Measurements from ENCODE around the gene CARS1. TPM values are rescaled to one million over a fixed set of nuclear protein-coding genes. Genes with fewer than 3 reads are reported as not detected.

The CARS1 gene
- polyA plus RNA-seq, 1 of the 3 experiments (the other 2 are of a cell fraction): 52.1 TPM

DNA sequence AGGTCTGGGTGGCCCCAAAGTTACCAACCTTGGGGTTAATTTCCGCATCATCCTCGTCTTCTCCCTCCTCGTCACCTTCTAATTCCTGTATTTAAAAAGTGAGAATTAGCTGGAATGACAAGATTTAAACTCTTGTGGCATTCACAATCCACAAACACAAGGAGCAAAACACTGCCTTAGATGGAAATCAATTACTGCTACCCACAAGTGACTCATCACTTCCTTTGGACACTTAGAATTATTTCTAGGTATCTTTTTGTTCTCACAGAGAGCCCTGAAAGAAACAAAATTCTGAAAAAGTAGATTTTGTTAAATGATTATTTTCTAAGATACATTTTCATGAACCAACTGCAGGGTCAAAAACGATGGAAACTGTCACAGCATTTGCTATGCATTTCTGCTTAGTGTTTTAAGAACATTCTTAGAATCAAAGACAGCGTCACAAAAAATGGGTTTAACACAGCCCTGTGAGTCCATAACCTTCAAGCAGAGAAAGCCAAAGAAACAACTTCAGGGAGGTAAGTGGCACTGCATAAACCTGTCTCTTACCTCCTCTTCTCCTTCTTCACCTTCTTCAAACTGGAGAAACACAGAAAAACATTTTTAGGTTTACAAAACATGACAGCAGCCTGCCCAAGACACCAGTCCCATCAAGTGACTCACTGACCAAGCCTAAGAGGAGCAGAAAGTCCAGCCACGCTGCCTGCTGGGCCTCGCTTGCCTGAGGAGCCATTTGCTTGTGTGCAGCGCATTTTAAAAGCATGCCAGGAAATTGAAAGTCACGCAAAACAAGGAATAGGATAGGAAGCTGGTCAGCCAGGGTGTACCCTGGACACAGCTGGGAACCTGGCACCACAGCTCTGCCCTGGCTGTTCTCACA lies 105.8 kb downstream of the CARS1 start:
- Histone ChIP-seq H3K4me3 (ENCODE audit: low read depth in 2 of 2, low read length in 1 of 2) (no peak overlapping the region), H3K9ac (no peak overlapping the region; the same call in 1 of the 2 replicates), H3F3A (replicated peaks; ENCODE audit: insufficient read depth) (peaks cover 22% of the 10 kb centered on the region), H3K4me1 (ENCODE audit: control insufficient read depth in 1 of 2, insufficient read depth in 2 of 2, low read depth in 1 of 2, low read length in 1 of 2) (peaks cover 5 to 27% of the 10 kb centered on the region in 2 experiments; a peak in 3 of 4 replicates), H3K9me3 (no peaks in the 10 kb centered on the region), H3K4me2 (peak overlapping the region; percentile 42), H3K27me3 (ENCODE audit: insufficient read depth) (no peaks in the 10 kb centered on the region), H3K27ac (ENCODE audit: low read depth in 2 of 2, low read length in 1 of 2) (peak overlapping the region; percentile 71 to 84), H3K79me2 (ENCODE audit: insufficient read depth) (peaks cover 32% of the 10 kb centered on the region), H2AFZ (ENCODE audit: low read depth) (no peak overlapping the region), H3K36me3 (replicated peaks in 1 of 2; ENCODE audit: control insufficient read depth in 1 of 2, insufficient read depth in 2 of 2, low read length in 1 of 2) (peaks cover 61 to 90% of the 10 kb centered on the region in 2 experiments), H3K9me2 (no peaks in the 10 kb centered on the region), H4K20me1 (ENCODE audit: insufficient read depth) (no peaks in the 10 kb centered on the region)
- POLR2A ChIA-PET: no interaction called here
- TF ChIP-seq PBX3 (IDR thresholded peaks at IDR 0.05): peak; percentile 18; the same call in 1 of the 2 replicates
- TF ChIP-seq POLR2AphosphoS5 (IDR thresholded peaks at IDR 0.05; ENCODE audit: low read depth, low read length): no peak
- 0 out of 2 replicates have a peak, but pooled peaks have one; percentile 3 for TF ChIP-seq TCF12 (IDR thresholded peaks at IDR 0.05)
- TF ChIP-seq, protein P1, sequence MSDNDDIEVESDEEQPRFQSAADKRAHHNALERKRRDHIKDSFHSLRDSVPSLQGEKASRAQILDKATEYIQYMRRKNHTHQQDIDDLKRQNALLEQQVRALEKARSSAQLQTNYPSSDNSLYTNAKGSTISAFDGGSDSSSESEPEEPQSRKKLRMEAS (IDR thresholded peaks at IDR 0.05; ENCODE audit: low read depth): peak; percentile 90
- no peak for TF ChIP-seq TAF1 (IDR thresholded peaks at IDR 0.05; ENCODE audit: borderline replicate concordance, low read depth, low read length)
- TF ChIP-seq REST (IDR thresholded peaks at IDR 0.05; ENCODE audit: low read depth, low read length): peak; percentile 23; the same call in 1 of the 2 replicates
- peak; percentile 25 for TF ChIP-seq JUND (IDR thresholded peaks at IDR 0.05)
- peak; percentile 45; the same call in 1 of the 2 replicates for TF ChIP-seq FOSL2 (IDR thresholded peaks at IDR 0.05; ENCODE audit: borderline replicate concordance, low read depth)
- no peak for DNase-seq
- WGBS (ENCODE audit: low lambda C conversion rate): 58% methylated on average over 9 of the region's 9 CpGs
- CTCF ChIA-PET: interaction anchor here (0.9 kb wide), 1 partner anchor 140 kb away, joined by 3 read pairs; no protein-coding TSS in a partner anchor

Small RNAs within 50 kb of the gene (small RNA-seq; reads per million reads assigned to genes)
- gene RNU1-91P (0 to 0.52 (median 0) reads per million in 7 experiments), gene SNORA54 (0 to 16.4 (median 1.1) reads per million in 7 experiments)

Other genes with a start within 250 kb of the CARS1 start
- gene CDKN1C, start 171.6 kb downstream of the CARS1 start, polyA plus RNA-seq (2012; rRNA removed): 1.1 and 1.6 TPM in 2 replicates
- gene PHLDA2, start 128.0 kb downstream of the CARS1 start, polyA plus RNA-seq (2012; rRNA removed): 16.2 and 23.6 TPM in 2 replicates
- 82.5 and 104 TPM in 2 replicates for gene NAP1L4, start 65.1 kb downstream of the CARS1 start, polyA plus RNA-seq (2012; rRNA removed)
- gene OSBPL5, start 107.9 kb upstream of the CARS1 start, polyA plus RNA-seq (2012; rRNA removed): 7.8 and 10.9 TPM in 2 replicates
- gene MRGPRG, start 161.4 kb upstream of the CARS1 start, polyA plus RNA-seq (2012; rRNA removed): not detected in 2 replicates
- gene MRGPRE, start 175.0 kb upstream of the CARS1 start, polyA plus RNA-seq (2012; rRNA removed): not detected in 2 replicates